ENCODE measurements around the gene RASGEF1C.
A peak's percentile ranks its signal among the peaks of the same experiment; 100 is the strongest.

Gene RASGEF1C

GRCh38 chr5:180179442-180180420 is 29.3 kb downstream of the RASGEF1C start:
- DNase-seq (ENCODE audit: low spot score), result no peak

- DNase-seq (ENCODE audit: low spot score), result no peak
Observed at GRCh38 chr5:180178531-180179441, 30.2 kb downstream of the RASGEF1C start.

- no peak for DNase-seq (ENCODE audit: low spot score)
Observed at GRCh38 chr5:180176191-180176590, 32.8 kb downstream of the RASGEF1C start.

- DNase-seq (ENCODE audit: low spot score), result no peak
Observed at GRCh38 chr5:180175015-180175431, 34.0 kb downstream of the RASGEF1C start.

- DNase-seq (ENCODE audit: low spot score), result no peak
Observed at GRCh38 chr5:180174587-180174972, 34.4 kb downstream of the RASGEF1C start.

- DNase-seq (ENCODE audit: low spot score), result no peak
Observed at GRCh38 chr5:180173875-180174586, 35.0 kb downstream of the RASGEF1C start.

GRCh38 chr5:180173198-180173544 is 35.8 kb downstream of the RASGEF1C start:
- DNase-seq (ENCODE audit: low spot score), result no peak

- DNase-seq (ENCODE audit: low spot score), result peak; percentile 73
Observed at GRCh38 chr5:180172447-180173197, 36.4 kb downstream of the RASGEF1C start.

GRCh38 chr5:180171568-180172094 is 37.4 kb downstream of the RASGEF1C start:
- no peak for DNase-seq (ENCODE audit: low spot score)

GRCh38 chr5:180170810-180171567 is 38.0 kb downstream of the RASGEF1C start:
- no peak for DNase-seq (ENCODE audit: low spot score)

- peak; percentile 93 for DNase-seq (ENCODE audit: low spot score)
Observed at GRCh38 chr5:180170106-180170809, 38.8 kb downstream of the RASGEF1C start.

GRCh38 chr5:180169248-180170105 is 39.5 kb downstream of the RASGEF1C start:
- DNase-seq (ENCODE audit: low spot score), result no peak

GRCh38 chr5:180168758-180169157 is 40.3 kb downstream of the RASGEF1C start:
- no peak for DNase-seq (ENCODE audit: low spot score)

GRCh38 chr5:180166176-180166575 is 42.8 kb downstream of the RASGEF1C start:
- peak; percentile 70 for DNase-seq (ENCODE audit: low spot score)

- DNase-seq (ENCODE audit: low spot score), result no peak
Observed at GRCh38 chr5:180162304-180162661, 46.7 kb downstream of the RASGEF1C start.

- peak; percentile 86 for DNase-seq (ENCODE audit: low spot score)
Observed at GRCh38 chr5:180161420-180162303, 47.3 kb downstream of the RASGEF1C start.

- DNase-seq (ENCODE audit: low spot score), result no peak
Observed at GRCh38 chr5:180160789-180161188, 48.2 kb downstream of the RASGEF1C start.

GRCh38 chr5:180160215-180160614 is 48.8 kb downstream of the RASGEF1C start:
- no peak for DNase-seq (ENCODE audit: low spot score)
